NCI-H446 (cell line): ENCODE data around the gene KCNIP4.
A peak's percentile ranks its signal among the peaks of the same experiment; 100 is the strongest.

ENCODE experiments used
- DNase-seq, 2 experiments: peaks; one replicate each; lab custom pipeline; 2025; lab: John Stamatoyannopoulos, UW

The KCNIP4 gene

DNA sequence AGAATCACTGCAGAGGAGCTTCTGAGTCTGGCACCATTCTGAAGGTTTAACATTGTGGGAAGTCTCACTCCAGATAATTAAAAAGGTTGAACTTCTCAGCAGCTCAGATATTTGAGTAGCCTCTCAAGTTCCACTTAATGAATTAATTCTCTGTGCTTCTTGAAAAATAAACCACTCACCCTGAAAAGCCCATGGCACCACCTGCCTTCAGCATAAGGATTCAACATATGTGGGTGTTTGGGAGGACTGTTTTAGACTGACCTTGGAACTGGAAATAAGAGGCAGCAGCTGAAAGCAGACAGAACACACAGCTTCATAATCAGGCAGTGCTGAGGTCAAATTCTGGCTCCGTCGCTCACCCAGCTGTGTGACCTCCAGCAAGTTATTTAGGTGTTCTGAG is 100.6 kb downstream of the KCNIP4 start:
- DNase-seq = no peak

DNA sequence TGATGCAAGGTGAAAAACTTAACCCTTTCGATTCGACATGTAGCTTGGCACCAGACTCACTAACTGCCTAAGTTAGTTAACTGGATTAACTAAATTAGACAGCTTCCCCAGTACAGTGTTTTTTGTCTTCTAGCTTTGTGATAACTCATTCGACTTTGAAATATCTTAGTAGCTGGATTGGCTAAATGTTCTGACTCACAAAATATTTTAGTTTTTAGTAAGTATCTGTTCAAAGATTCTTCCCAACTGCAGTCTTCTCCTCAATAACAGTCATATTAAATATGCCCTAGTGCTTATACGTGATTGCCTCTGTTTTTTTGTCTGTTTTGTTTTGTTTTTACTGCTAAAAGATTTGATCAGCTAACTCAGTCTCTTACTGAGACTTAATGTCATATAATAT is 102.9 kb downstream of the KCNIP4 start:
- no peak for DNase-seq

DNA sequence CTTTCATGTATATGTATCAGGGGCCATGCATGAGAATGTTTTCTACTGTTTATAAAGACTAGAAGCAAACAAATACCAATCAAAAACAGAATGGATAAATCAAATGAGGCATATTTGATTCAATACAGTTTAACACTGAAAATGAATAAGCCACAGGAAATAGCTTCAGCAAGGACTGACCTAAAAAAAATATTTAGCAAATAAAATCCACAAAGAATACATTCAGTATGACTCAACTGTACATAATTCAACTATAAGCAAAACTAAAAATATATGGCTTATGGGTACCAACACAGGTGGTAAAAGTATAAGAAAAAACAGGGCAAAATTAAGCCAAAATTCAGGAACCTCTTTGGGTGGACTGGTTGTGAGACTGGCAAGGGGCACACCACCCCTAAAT is 112.9 kb downstream of the KCNIP4 start:
- no peak for DNase-seq

DNA sequence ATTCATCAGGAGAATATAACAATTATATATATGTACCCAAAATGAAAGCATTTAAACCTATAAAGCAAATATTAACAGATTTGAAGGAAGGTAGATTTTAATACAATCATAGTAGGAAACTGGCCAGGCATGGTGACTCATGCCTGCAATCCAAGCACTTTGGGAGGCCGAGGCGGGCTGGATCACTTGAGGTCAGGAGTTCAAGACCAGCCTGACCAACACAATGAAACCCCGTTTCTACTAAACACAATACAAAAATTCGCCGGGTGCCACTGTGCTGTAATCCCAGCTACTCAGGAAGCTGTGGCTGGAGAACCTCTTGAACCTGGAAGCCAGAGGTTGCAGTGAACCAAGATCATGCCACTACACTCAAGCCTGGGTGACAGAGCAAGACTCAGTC is 118.3 kb downstream of the KCNIP4 start:
- DNase-seq = no peak

DNA sequence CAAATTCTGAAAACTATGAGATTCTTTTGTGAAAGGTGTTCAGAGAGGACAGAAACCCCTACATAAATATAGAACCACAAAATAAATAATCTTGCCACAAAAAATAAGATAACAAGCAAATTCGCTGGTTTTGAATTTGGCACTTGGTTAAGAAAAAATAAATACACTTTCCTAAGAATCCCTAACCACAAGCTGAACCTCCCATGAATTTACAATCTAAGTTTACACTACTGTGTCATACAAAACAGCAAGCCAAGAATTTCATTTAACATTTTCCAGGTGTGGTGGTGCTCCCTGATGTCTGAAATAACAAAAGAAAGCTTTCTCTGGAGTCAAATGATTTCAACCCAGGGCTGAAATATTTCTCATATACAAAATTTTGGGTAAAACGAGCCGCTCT is 121.0 kb downstream of the KCNIP4 start:
- DNase-seq = no peak

DNA sequence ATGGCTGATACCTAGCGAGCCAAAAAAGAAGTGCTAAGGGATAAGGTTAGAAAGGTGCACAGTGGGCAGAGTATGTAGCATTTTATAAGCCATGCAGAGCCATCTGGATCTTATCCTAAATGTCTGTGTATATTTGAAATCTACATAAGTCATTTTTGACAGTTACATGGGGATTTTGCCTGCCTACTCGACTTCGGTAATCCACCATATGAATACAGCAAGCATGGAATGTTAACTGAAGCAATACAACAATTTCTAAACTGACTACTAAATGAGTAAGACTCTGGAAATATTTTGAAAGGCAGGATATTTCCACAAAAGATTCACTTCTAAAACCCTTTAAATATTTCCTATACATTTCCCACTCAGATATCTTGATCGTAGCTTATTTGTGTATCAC is 122.5 kb downstream of the KCNIP4 start:
- DNase-seq = no peak

DNA sequence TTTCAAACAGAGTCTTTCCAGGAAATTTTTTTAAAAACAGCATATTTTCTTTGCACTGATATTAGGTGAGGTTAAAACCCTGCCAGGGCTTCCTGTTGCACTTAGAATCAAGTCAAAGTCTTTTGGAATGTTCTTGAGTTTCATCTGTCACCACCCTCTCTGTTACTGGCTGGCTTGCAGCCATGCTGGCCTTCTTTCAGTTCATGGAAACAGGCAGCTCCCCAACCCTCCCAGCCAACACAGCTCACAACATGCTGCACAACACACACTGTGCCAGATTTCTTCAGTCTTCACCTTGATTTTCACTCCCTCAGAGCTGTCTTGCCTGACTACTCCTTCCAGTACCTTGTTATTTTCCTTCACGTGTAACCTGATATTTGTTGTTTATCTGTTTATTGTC is 129.5 kb downstream of the KCNIP4 start:
- DNase-seq = peak in 1 of 2 experiments; percentile 5

DNA sequence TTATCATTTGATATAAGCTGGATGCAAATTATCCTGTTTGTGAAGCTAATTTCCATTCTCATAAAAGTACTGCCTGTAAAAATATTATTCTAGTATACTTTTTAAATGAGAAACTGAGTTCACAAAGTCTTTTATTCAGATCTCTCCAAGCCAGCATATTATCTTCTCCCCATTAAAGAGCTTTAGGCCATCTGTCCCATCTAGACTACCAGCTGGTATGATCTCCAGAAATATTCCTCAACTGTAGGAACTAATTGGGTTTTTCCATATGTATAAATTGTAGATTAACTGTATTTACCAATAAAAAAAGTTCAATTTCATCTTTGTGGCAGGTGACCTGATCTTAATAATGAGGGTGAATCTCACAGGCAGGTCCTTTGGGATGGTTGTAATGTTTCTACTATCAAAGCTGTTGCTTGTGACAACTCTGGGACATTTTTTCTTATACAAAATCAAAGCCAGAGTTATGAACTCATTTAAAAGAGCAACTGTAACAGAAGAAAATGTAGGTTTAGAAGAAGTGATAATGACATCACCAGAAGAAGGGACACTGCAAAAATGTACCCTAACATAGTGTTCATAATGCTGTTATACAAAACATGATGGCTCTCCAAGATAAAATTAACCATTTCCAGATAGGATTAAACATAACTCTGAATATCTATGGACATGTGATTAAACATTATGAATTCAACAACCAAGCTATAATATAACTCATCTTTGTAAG is 132.8 kb downstream of the KCNIP4 start:
- no peak for DNase-seq

DNA sequence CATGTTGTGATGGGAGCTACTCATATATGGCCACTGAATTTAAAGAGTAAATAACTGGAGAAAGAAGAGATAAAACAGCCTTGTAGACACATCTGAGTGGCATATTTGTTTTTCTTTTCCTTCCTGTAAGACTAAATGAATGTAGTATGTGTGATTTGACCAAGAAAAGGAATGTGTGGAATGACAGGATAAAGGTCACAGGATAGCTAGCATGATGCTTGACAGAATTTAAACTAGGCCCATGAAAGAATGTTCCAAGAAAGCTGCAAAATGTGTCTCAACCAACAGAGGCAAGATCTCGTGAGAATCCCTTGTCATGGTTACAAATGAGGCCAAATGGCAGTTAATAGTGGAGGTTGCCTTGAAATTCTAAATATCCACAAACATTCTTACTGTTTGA is 137.0 kb downstream of the KCNIP4 start:
- no peak for DNase-seq

DNA sequence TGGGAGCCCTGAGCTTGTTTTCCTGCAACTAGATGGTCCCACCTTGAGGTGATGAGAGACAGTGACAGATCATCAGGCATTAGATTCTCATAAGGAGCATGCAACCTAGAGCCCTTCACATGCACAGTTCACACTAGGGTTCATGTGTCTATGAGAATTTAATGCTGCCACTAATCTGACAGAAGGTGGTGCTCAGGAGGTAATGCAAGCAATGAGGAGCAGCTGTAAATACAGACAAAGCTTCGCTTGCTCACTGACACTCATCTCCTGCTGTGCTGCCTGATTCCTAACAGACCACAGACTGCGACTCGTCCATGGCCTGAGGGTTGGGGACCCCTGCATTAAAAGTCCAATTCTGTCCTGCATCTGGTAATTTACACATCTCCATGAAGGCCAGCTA is 141.6 kb downstream of the KCNIP4 start:
- no peak for DNase-seq

DNA sequence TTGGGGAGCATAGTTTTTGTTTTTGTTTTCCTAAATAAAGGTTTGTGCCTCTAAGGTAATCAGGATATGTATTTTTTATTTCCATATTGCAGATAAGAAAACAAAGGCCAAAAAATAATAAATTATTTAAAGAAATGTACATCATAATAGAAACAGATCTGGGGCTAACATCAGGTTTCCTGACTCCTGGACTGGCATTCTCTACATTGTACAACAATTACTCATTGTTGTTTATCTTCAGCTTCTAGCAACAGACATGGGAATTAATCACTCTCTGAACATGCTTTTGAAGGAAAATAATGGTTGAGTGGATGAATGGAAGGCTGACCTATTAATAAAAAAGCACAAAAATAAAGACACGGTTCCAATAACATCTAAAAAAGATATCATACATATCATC is 146.2 kb downstream of the KCNIP4 start:
- no peak for DNase-seq

DNA sequence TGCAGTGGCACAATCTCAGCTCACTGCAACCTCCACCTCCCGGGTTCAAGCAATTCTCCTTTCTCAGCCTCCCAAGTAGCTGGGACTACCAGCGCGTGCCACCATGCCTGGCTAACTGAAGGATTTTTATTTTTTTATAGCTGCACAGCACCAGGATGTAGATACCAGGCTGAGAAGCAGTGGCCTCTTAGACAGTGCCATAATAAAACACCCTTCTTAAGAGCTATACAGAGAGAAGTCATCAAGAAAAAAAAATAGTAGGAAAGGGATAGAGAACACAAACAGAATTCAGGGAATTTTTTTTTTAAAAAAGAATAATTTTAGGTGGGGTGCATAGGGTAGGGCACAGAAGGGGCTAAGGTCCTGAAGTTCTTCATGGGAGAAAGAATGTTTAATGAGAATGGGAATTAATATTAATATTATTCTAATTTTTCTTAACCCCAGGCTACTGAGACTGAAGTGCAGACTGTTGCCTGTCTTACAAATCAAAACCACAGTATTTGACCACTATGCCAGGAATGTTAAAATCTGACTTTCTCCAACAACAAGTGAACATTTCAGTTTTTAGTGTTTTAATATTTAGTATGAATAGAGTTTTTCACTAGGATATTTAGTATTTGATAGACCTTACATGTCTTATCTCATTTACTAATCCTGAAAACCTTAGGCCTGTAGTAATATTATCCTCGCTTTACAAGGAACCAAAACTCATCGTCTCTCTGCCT is 146.7 kb downstream of the KCNIP4 start:
- DNase-seq = no peak

DNA sequence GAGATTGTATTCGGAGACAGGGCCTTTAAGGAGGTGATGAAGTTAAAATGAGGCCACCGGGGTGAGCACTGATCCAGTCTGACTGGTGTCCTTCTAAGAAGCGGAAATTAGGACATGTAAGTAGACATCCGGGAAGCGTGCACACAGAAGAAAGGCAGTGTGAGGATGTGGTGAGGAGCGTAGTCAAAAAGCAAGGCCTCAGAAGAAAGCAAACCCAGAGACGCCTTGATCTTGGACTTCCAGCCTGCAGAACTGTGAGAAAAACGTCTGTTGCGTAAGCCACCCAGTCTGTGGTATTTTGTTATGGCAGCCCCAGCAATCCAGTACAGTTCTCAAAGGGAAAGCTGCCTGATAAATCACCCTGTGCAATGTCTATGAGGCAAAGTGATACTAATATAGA is 153.5 kb downstream of the KCNIP4 start:
- no peak for DNase-seq

DNA sequence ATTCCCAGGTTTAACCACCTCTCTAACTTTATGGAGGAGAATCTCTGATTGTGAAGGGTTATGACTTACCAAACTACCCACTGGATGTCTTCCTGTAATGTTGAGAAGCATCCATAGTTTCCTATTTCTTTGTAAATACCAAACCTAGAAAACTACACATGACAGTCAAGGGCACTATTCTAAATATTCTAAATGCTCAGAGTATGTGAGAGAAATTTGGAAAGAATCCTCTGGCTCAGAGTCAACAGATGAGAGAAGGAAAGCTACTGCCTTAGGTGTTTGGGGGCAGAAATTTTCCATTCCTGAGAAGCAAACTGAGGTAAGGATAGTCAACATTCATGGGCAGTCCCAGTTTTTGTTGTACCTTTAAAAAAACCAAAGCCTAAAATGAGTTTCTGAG is 155.8 kb downstream of the KCNIP4 start:
- no peak for DNase-seq

DNA sequence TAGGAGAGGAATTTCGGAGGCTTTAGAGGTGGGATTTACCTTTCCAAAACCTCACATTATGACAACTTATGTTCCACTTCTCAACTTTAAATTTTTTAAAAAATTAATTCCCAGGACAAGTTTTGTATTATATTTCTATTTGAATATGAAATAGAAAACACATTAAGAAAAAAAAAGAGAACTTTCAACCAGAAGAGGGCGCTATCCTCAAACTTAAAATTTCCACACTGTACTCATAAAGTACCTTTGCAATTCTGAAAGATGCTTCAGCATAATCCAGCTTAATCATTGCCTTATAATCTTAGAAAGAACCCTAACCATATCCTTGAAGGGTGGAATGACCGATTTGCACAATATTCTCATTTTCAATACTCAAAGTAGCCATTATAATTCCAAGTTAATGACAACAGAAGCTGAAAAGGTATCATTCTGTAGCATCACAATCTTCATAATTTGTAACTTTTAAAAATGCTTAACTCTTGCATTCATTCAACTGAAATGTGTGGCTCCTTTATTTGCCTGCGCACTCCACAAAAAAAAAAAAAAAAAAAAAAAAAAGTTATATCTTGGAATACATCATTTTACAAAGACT is 158.0 kb downstream of the KCNIP4 start:
- DNase-seq = peak in 1 of 2 experiments; percentile 11

DNA sequence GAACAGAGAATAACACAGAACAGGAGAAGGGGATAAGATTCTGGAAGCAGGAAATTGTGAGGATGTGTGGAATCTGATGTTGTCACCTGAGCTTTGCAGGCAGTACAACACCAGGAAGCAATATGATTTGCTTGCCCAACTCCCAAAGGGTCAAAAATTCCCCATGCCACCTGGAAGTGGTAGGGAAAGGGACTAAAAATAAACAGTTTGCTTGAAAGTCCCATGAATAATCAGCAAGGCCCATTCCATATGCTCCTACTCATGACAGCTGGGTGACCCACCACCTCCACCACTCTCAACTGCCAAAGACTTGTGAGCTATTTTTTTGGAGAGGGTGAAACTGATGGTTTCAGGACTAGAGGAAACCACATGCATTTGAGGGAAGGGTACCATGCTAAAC is 168.4 kb downstream of the KCNIP4 start:
- DNase-seq = no peak

DNA sequence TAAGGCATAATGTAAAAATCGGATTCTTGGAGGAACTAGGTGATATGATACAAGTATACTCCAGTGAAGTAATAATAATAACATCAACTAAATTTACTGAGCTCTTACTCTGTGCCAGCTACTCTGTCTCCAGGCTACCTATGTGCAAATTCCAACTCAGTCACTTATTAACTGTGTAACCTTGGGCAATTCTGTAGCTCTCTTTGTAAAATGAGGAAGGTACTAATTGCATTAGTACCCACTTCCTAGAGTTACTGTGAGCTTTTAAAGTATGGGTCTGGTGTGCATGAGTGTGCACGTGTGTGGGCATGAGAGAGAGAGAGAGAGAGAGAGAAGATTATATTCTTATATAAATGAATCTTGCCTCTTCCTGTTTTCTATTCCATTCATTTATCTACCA is 169.9 kb downstream of the KCNIP4 start:
- no peak for DNase-seq

DNA sequence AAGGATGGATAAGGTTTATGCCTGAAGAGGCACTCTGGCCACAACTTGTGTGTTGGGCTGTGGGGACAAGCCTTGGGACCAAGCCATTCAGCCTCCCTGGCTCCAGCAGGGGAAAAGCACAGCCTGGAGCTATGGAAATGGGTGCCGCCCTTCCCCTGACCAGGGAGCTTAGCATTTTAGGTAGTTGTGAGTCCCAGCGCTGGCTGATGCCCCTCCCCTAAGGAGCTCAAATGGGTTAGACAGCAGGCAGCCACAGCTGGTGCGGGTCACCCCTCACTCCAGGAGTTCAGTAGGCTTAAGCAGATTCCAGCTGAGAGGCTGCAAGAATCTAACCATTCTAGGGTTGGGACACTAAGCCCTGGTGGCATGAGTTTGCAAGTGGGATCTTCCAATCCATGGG is 172.9 kb downstream of the KCNIP4 start:
- DNase-seq = no peak

DNA sequence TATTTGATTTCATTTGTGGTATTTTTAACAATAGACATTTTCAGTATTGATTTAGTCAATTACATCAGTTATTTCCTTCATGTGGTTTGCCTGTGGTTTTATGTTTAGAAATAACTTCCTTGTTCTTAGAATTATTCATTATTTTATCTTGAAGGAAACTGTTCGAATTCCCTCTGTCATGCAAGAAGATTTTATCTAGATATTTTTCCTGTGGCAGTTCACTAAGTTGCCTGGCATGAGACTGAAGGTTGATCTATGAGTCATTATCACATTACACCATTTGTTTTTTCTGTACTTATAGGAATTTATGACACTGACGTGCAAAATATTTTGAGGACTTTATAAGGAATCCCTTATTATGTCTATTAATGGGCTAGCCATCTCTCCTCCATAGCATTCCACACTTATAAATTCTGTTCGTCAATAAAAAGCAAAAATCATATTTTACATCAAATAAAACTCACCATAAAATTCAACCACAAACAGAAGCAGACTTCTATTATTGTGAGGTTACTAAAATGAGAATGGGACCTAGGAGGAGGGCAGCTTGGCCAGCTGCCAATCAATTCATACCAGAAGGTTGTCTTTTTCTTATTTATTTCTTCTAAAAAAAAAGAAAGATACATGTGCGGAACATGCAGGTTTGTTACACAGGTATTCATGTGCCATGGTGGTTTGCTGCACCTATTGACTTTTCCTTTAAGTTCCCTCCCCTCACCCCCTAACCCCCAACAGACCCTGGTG is 179.0 kb downstream of the KCNIP4 start:
- no peak for DNase-seq

DNA sequence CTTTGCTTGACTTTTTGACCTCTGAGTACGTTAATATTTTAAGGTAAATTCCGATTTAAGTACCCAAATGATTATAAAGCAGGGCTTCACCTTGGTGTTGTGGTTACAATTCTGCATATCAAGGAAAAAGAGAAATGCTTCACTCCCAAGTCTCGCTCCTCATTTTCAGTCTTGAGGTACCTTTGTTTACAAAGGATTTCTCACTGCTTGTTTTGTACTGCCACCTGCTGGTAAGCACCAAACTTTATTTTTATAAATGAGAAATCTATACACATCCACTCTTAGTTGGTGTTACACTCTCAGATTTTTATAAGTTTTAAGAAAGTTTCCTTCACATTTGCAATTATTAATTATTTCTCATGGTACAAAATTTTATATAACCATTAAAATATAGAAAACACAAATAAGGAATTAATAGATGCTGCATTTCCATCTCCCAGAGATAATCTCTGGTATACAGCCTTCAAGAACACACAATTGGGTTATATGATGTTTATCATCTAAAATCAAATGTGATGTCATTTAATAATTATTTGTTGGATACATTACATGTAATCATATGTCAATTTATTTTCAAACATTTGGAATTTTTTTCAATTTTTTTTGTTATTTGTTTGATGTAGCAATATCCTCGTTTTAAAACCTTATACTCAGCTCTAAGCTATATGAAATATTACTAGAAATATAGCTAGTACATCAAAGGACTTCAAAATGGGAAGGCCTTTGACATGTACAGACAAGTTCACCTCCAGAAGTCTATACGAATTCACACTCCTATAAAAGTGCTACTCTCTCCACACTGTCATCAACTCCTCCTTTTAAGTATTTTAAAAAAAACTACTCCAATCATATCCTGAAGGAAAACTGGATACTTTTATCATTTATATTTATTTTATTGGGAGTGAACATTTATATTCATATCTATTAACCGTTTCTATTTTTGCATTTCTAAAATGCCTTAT is 179.9 kb downstream of the KCNIP4 start:
- peak in 1 of 2 experiments; percentile 27 for DNase-seq

DNA sequence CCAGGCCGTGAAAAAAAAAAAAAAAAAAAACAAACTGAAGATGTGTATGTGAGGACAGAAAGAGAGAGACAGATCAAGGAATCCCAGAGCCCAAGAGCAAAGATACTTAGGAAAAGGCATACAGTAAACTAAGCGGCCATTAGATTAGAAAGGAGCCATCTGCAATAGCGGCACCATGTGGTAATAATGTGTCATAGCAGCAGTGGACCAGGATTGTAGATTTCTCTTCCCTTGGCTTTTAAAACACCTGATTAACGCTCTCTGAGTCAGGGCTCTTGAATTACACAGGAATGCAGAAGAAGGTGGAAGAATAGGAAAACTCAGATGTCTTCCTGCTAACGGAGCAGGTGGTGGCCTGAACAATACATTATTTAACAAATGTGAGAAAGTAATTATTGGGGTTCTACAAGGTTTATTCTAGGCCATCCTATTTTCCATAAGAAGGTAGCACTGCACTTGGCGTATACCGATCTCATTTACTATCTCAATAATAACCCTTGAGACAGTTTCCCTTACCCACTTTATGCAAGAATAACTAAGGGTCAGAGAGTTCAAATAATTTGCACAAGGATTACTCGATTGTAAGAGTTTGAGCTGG is 182.7 kb downstream of the KCNIP4 start:
- DNase-seq = peak in 1 of 2 experiments; percentile 20
